Keratinocyte (primary cell): ENCODE measurements around the gene SCYGR3.

ENCODE experiments used
- CTCF ChIP-seq, 3 experiments: IDR thresholded peaks in 1 of 3; conservative IDR thresholded peaks in 1 of 3; optimal IDR thresholded peaks in 1 of 3; 2 replicates in 2 of 3; 3 replicates in 1 of 3; pipeline versions ENCODE3 to v1.5.1; 2011; ENCODE audit warnings: low read length in 3 of 3, mild to moderate bottlenecking in 3 of 3, moderate library complexity in 2 of 3, control low read depth in 1 of 3, inconsistent platforms in 1 of 3; ENCODE audit not compliant: insufficient read depth in 2 of 3; ENCODE audit errors: extremely low read depth in 1 of 3
- EZH2 ChIP-seq: IDR thresholded peaks from one replicate; pipeline ENCODE4 v1.6.1; 2012; ENCODE audit warnings: inconsistent platforms, mild to moderate bottlenecking, low read length, moderate library complexity

DNA sequence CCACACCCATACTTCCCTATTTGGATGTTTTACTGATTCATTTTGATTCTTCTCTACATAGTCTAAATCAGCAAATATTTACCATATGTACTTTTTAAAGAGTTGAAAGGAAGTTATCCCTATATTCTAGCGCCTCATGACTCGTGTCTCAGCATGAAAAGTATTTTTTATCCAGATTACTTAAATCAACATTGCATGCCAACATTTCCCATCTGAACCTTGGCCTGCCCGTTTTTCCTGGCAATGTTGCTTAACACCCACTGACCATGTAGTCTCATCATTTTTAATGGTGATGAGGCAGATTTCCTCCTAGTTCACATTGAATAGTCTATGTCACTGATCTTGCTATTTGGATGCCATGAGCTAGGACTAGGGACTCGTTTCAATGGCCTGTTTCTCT, 38.8 kb upstream of the SCYGR3 start:
- TF ChIP-seq CTCF (optimal IDR thresholded peaks at IDR 0.05 in 1 of 3, IDR thresholded peaks at IDR 0.05 in 1 of 3, conservative IDR thresholded peaks at IDR 0.05 in 1 of 3; ENCODE audit: extremely low read depth in 1 of 3, insufficient read depth in 2 of 3, low read length in 3 of 3) = no peak
- TF ChIP-seq EZH2 = no peak
